SK-N-MC (cell line): ENCODE results near the gene MYO15A.

Experiments
- EZH2 ChIP-seq: fragments of 200-600 bp; sonication (generic); IDR thresholded peaks from one replicate; pipeline ENCODE4 v1.6.1; 2017; ENCODE audit warnings: antibody characterized with exemption
- POLR2AphosphoS5 ChIP-seq: IDR thresholded peaks from 2 replicates; pipeline ENCODE4 v1.6.1; 2012; ENCODE audit warnings: mild to moderate bottlenecking, low read depth, low read length, borderline replicate concordance

DNA sequence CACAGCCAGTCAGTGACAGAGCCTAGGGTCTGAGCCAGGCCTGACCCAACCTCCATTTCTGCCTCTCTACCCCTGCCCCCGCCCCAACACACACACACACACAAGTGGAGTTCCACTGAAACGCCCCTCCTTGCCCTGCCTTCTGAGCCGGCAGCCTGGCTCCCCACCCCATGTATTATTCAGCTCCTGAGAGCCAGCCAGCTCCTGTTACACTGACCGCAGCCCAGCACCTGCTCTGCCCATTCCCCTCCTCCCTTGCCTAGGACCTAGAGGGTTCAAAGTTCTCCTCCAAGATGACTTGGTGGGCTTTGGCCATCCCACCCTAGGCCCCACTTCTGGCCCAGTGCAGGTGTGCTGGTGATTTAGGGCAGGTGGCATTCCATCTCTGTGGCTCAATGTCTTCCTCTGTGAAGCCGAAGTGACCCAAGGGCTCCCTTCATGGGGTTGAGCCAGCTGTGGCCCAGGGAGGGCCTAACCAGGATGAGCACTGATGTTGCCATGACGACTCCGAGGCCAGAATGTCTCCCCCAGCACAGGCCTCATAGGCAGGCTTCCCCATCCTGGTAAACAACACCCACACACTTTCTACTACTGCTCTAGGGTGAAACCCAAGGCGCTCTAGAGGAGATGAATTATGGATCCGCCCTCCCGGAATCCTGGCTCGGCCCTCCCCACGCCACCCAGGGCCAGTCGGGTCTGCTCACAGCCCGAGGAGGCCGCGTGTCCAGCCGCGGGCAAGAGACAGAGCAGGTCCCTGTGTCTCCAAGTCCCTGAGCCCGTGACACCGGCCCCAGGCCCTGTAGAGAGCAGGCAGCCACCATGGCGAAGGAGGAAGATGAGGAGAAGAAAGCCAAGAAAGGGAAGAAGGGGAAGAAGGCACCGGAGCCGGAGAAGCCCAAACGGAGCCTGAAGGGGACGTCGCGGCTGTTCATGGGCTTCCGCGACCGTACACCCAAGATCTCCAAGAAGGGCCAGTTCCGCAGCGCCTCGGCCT is 9.7 kb downstream of the MYO15A start:
- no peak for TF ChIP-seq EZH2
- TF ChIP-seq POLR2AphosphoS5, result no peak
